HepG2 (cell line): ENCODE data around the gene TOB1. TPM values are rescaled to one million over a fixed set of nuclear protein-coding genes. Genes with fewer than 3 reads are reported as not detected.

Source experiments
- ATF3 ChIP-seq: sonication (generic); formaldehyde crosslinking; IDR thresholded peaks from 2 replicates; pipeline ENCODE4 v1.4.0; 2020; ENCODE audit warnings: missing genetic modification reagents
- GTF3A ChIP-seq: sonication (generic); formaldehyde crosslinking; conservative IDR thresholded peaks from 2 replicates; pipeline ENCODE4 v1.4.0; 2020; ENCODE audit warnings: mild to moderate bottlenecking, missing genetic modification reagents
- ISX ChIP-seq: sonication (generic); formaldehyde crosslinking; conservative IDR thresholded peaks from 2 replicates; pipeline ENCODE4 v1.5.0; 2020; ENCODE audit warnings: missing genetic modification reagents
- KDM5A ChIP-seq: fragments of 200-600 bp; sonication (generic); IDR thresholded peaks from 2 replicates; pipeline ENCODE4 v1.7.0; 2018; ENCODE audit warnings: antibody characterized with exemption, mild to moderate bottlenecking, low read length, borderline replicate concordance
- KLF13 ChIP-seq: sonication (generic); formaldehyde crosslinking; IDR thresholded peaks from 2 replicates; pipeline ENCODE4 v1.4.0; 2020; ENCODE audit warnings: mild to moderate bottlenecking, missing genetic modification reagents
- MATR3 ChIP-seq: sonication (generic); formaldehyde crosslinking; IDR thresholded peaks from 2 replicates; pipeline ENCODE4 v1.4.0; 2020; ENCODE audit warnings: missing genetic modification reagents
- MXI1 ChIP-seq: IDR thresholded peaks from 3 replicates; pipeline ENCODE4 v1.6.1; 2012; ENCODE audit warnings: low read depth, low read length, inconsistent platforms, borderline replicate concordance
- NBN ChIP-seq: fragments of 450-650 bp; conservative IDR thresholded peaks from 2 replicates; pipeline ENCODE4 v1.6.1; 2017
- NFE2L2 ChIP-seq: fragments of 150-350 bp; IDR thresholded peaks from 2 replicates; pipeline ENCODE4 v1.6.1; 2014; ENCODE audit warnings: low read length
- RARA ChIP-seq: IDR thresholded peaks from 2 replicates; pipeline ENCODE4 v1.6.1; 2016; ENCODE audit warnings: missing genetic modification reagents, missing compliant biosample characterization
- REXO4 ChIP-seq: sonication (generic); formaldehyde crosslinking; IDR thresholded peaks from 2 replicates; pipeline ENCODE4 v1.8.0; 2022; ENCODE audit warnings: missing genetic modification reagents, mild to moderate bottlenecking, borderline replicate concordance
- RFXAP ChIP-seq: sonication (generic); formaldehyde crosslinking; IDR thresholded peaks from 2 replicates; pipeline ENCODE4 v1.4.0; 2020; ENCODE audit warnings: missing genetic modification reagents, borderline replicate concordance
- THAP7 ChIP-seq: sonication (generic); formaldehyde crosslinking; IDR thresholded peaks from 2 replicates; pipeline ENCODE4 v1.8.1; 2023; ENCODE audit warnings: mild to moderate bottlenecking, missing genetic modification reagents
- ZFP82 ChIP-seq: sonication (generic); formaldehyde crosslinking; IDR thresholded peaks from 2 replicates; pipeline ENCODE4 v1.5.1; 2020; ENCODE audit warnings: mild to moderate bottlenecking, missing genetic modification reagents, borderline replicate concordance
- ZNF232 ChIP-seq: sonication (generic); formaldehyde crosslinking; IDR thresholded peaks from 2 replicates; pipeline ENCODE4 v1.4.0; 2020; ENCODE audit warnings: missing genetic modification reagents, borderline replicate concordance
- ZNF281 ChIP-seq: sonication (generic); formaldehyde crosslinking; IDR thresholded peaks from 2 replicates; pipeline ENCODE4 v1.4.0; 2020; ENCODE audit warnings: missing genetic modification reagents, borderline replicate concordance
- ZNF30 ChIP-seq: sonication (generic); formaldehyde crosslinking; IDR thresholded peaks from 2 replicates; pipeline ENCODE4 v1.5.0; 2020; ENCODE audit warnings: mild to moderate bottlenecking, missing genetic modification reagents
- ZNF441 ChIP-seq: sonication (generic); formaldehyde crosslinking; IDR thresholded peaks from 2 replicates; pipeline ENCODE4 v1.7.0; 2021; ENCODE audit warnings: missing genetic modification reagents, borderline replicate concordance
- ZNF564 ChIP-seq: sonication (generic); formaldehyde crosslinking; IDR thresholded peaks from 2 replicates; pipeline ENCODE4 v1.8.1; 2023; ENCODE audit warnings: mild to moderate bottlenecking, missing genetic modification reagents
- ZNF572 ChIP-seq: sonication (generic); formaldehyde crosslinking; IDR thresholded peaks from 2 replicates; pipeline ENCODE4 v1.5.1; 2020; ENCODE audit warnings: mild to moderate bottlenecking, missing genetic modification reagents
- ZNF629 ChIP-seq: sonication (generic); formaldehyde crosslinking; conservative IDR thresholded peaks from 2 replicates; pipeline ENCODE4 v1.5.0; 2020; ENCODE audit warnings: missing genetic modification reagents
- ZNF878 ChIP-seq: sonication (generic); formaldehyde crosslinking; IDR thresholded peaks from 2 replicates; pipeline ENCODE4 v1.8.1; 2023; ENCODE audit warnings: mild to moderate bottlenecking, missing genetic modification reagents, moderate library complexity
- polyA plus RNA-seq, 8 experiments: library from polyadenylated mRNA; depleted of rRNA in 3 of 8; stranded (reverse) in 7 of 8; unstranded in 1 of 8; fragments of >200 nt; fragmentation: Illumina TruSeq in 4 of 8; extraction: Trizol in 4 of 8; gene quantifications; 2 replicates each; pipeline versions ENCODE4 v1.2.1 to v1.2.3, GENCODE V29; 2011 to 2016; ENCODE audit warnings: low read depth in 4 of 8, missing spikeins in 1 of 8, mixed read lengths in 1 of 8; ENCODE audit not compliant: insufficient read depth in 1 of 8
- total RNA-seq, 5 experiments: library from RNA; depleted of rRNA; stranded (reverse); fragments of >200 nt; fragmentation: Illumina TruSeq; extraction: Trizol; gene quantifications; 2 replicates each; pipeline ENCODE4 v1.2.3, GENCODE V29; 2016; ENCODE audit warnings: low read depth in 1 of 5
- TF ChIP-seq, protein P1 (sequence below): sonication (generic); formaldehyde crosslinking; conservative IDR thresholded peaks from 2 replicates; pipeline ENCODE4 v1.4.0; 2020; ENCODE audit warnings: missing genetic modification reagents
- TF ChIP-seq, protein P2 (sequence below): sonication (generic); formaldehyde crosslinking; IDR thresholded peaks from 2 replicates; pipeline ENCODE4 v1.8.0; 2022; ENCODE audit warnings: mild to moderate bottlenecking, missing genetic modification reagents, moderate library complexity

TOB1 gene
- total and polyA plus RNA-seq, 2 of the 13 experiments (the other 11 are each of a cell fraction or from before 2014, with no cell fraction given) = 21.9 to 57.7 TPM

DNA sequence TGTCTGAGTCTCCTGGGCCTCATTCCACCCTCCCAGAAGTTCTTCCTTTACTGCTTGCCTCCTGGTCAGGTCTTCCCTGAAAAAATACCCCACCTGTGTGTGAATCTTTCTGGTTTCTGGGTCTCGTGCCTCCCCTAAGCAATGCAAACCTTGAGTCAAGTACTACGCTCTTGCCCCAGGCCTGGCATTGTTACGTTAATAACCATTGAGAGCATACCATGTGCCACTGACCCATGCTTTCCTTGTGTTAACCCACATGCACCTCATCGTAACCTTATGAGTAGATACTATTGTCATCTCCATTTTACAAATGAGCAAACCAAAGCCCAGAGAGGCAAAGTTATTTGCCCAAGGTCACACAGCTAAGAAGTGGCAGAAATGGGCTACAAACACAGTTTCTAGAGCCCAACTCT lies 25.4 kb upstream of the TOB1 start (continued):
- TF ChIP-seq THAP7 (no peak), ZNF232 (CRISPR knock-in tag) (peak; percentile 45; the same call in 1 of the 2 replicates), RFXAP (no peak), GTF3A (CRISPR knock-in tag) (no peak), ATF3 (CRISPR knock-in tag) (no peak), ISX (CRISPR knock-in tag) (no peak), ZNF30 (no peak), NFE2L2 (no peak), KLF13 (no peak), ZNF281 (CRISPR knock-in tag) (no peak), REXO4 (CRISPR knock-in tag) (no peak), MXI1 (no peak), ZNF878 (CRISPR knock-in tag) (no peak), KDM5A (no peak), ZNF564 (CRISPR knock-in tag) (no peak), ZNF441 (CRISPR knock-in tag) (no peak), RARA (CRISPR knock-in tag) (no peak; the same call in 1 of the 2 replicates), NBN (no peak), MATR3 (CRISPR knock-in tag) (no peak), ZNF572 (CRISPR knock-in tag) (no peak), ZFP82 (CRISPR knock-in tag) (no peak), ZNF629 (CRISPR knock-in tag) (no peak)
- TF ChIP-seq, protein P1, sequence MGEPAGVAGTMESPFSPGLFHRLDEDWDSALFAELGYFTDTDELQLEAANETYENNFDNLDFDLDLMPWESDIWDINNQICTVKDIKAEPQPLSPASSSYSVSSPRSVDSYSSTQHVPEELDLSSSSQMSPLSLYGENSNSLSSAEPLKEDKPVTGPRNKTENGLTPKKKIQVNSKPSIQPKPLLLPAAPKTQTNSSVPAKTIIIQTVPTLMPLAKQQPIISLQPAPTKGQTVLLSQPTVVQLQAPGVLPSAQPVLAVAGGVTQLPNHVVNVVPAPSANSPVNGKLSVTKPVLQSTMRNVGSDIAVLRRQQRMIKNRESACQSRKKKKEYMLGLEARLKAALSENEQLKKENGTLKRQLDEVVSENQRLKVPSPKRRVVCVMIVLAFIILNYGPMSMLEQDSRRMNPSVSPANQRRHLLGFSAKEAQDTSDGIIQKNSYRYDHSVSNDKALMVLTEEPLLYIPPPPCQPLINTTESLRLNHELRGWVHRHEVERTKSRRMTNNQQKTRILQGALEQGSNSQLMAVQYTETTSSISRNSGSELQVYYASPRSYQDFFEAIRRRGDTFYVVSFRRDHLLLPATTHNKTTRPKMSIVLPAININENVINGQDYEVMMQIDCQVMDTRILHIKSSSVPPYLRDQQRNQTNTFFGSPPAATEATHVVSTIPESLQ (CRISPR knock-in tag) = no peak
- TF ChIP-seq, protein P2, sequence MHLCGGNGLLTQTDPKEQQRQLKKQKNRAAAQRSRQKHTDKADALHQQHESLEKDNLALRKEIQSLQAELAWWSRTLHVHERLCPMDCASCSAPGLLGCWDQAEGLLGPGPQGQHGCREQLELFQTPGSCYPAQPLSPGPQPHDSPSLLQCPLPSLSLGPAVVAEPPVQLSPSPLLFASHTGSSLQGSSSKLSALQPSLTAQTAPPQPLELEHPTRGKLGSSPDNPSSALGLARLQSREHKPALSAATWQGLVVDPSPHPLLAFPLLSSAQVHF (CRISPR knock-in tag) = no peak
